ENCODE data around the gene PHKG2.
A peak's percentile ranks its signal among the peaks of the same experiment; 100 is the strongest.

Gene PHKG2

GRCh38 chr16:30731411-30731810 lies 16.8 kb upstream of the PHKG2 start:
- Histone ChIP-seq H3K9me3 (ENCODE audit: control insufficient read depth, low read length) (no peaks in the 10 kb centered on the region), H3K4me1 (no peaks in the 10 kb centered on the region)
- no peak for TF ChIP-seq CTCF (IDR thresholded peaks at IDR 0.05)

GRCh38 chr16:30736995-30737793 lies 11.0 kb upstream of the PHKG2 start:
- H3K4me2 ChIP-seq (ENCODE audit: low read length), result no peak overlapping the region
- H3K36me3 ChIP-seq (ENCODE audit: control insufficient read depth, insufficient read depth, low read length), result no peaks in the 10 kb centered on the region
- H3K27ac ChIP-seq, result no peak overlapping the region
- no peak overlapping the region for H2AFZ ChIP-seq
- no peak overlapping the region for H3K9ac ChIP-seq
- H3K4me3 ChIP-seq (ENCODE audit: low read depth, low read length), result no peak overlapping the region
- H3K9me3 ChIP-seq (ENCODE audit: control insufficient read depth, low read length), result no peaks in the 10 kb centered on the region
- H3K27me3 ChIP-seq (ENCODE audit: control insufficient read depth, insufficient read depth, low read length), result no peaks in the 10 kb centered on the region
- peaks cover 19% of the 10 kb centered on the region for H3K4me1 ChIP-seq
- no peak for TF ChIP-seq CTCF (IDR thresholded peaks at IDR 0.05)
- H3K79me2 ChIP-seq, result peaks cover 4% of the 10 kb centered on the region

More at GRCh38 chr16:30731411-30731810, 16.8 kb upstream of the PHKG2 start:
- Histone ChIP-seq H2AFZ (no peak overlapping the region), H3K4me3 (ENCODE audit: low read depth, low read length) (no peak overlapping the region), H3K79me2 (peaks cover 3% of the 10 kb centered on the region), H3K9ac (no peak overlapping the region), H3K4me2 (ENCODE audit: low read length) (no peak overlapping the region), H3K36me3 (ENCODE audit: control insufficient read depth, insufficient read depth, low read length) (no peaks in the 10 kb centered on the region), H3K27ac (no peak overlapping the region), H3K27me3 (ENCODE audit: control insufficient read depth, insufficient read depth, low read length) (no peaks in the 10 kb centered on the region)

- H3K4me2 ChIP-seq (ENCODE audit: low read length), result no peak overlapping the region
- no peaks in the 10 kb centered on the region for H3K36me3 ChIP-seq (ENCODE audit: control insufficient read depth, insufficient read depth, low read length)
- H3K9me3 ChIP-seq (ENCODE audit: control insufficient read depth, low read length), result no peaks in the 10 kb centered on the region
- H3K4me1 ChIP-seq, result peaks cover 19% of the 10 kb centered on the region
- H3K27me3 ChIP-seq (ENCODE audit: control insufficient read depth, insufficient read depth, low read length), result no peaks in the 10 kb centered on the region
- H2AFZ ChIP-seq, result no peak overlapping the region
- no peak overlapping the region for H3K4me3 ChIP-seq (ENCODE audit: low read depth, low read length)
- no peak overlapping the region for H3K27ac ChIP-seq
- TF ChIP-seq CTCF (IDR thresholded peaks at IDR 0.05), result no peak
- no peak overlapping the region for H3K9ac ChIP-seq
- H3K79me2 ChIP-seq, result peaks cover 4% of the 10 kb centered on the region
These were observed 10.2 kb upstream of the PHKG2 start for GRCh38 chr16:30737794-30738648.

- Histone ChIP-seq H3K9ac (no peak overlapping the region), H3K4me1 (peaks cover 19% of the 10 kb centered on the region), H3K4me3 (ENCODE audit: low read depth, low read length) (no peak overlapping the region), H2AFZ (no peak overlapping the region), H3K27me3 (ENCODE audit: control insufficient read depth, insufficient read depth, low read length) (no peaks in the 10 kb centered on the region), H3K79me2 (peaks cover 4% of the 10 kb centered on the region), H3K9me3 (ENCODE audit: control insufficient read depth, low read length) (no peaks in the 10 kb centered on the region), H3K4me2 (ENCODE audit: low read length) (no peak overlapping the region), H3K27ac (peak overlapping the region; percentile 72), H3K36me3 (ENCODE audit: control insufficient read depth, insufficient read depth, low read length) (no peaks in the 10 kb centered on the region)
- TF ChIP-seq CTCF (IDR thresholded peaks at IDR 0.05), result no peak
These were observed 9.0 kb upstream of the PHKG2 start for GRCh38 chr16:30738984-30739951.
